ENCODE results near the gene LARP1. TPM values are rescaled to one million over a fixed set of nuclear protein-coding genes. Genes with fewer than 3 reads are reported as not detected.

LARP1 gene
- total RNA-seq, 2 donors from 2014 or later = 99.8 to 129 TPM

DNA sequence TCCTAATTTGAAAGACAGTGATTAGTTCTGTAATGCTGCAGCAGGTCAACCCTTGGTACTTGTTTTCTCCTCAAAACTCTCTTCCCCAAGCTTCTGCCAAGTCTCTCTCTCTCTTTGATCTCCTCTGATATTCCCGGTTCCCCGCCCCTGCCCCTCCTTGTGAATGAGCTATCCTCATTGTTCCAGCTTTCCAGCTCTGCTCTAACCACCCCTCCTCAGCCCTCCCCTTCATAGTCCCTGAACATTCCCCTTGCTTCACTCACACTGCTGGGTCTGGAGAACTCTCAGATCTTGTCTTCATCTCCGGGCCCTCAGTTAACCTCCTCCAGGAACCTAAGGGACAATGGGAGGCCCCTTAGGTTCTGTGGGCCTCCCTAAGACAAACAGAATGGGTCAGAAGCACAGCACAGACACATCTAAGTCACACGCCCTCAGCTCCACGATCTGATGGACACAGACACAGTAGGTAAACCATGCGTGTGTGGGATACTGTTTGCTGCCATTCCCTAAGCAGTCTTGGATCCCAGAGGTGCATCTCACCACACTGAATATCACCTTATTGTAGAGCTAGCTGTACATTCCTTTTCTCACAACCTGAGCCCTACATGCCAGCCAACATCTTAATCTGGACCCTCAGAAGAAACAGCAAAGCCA lies 17.4 kb upstream of the LARP1 start:
- no peaks in the 10 kb centered on the region for H3K9me3 ChIP-seq
- no peak overlapping the region for H3K4me3 ChIP-seq
- TF ChIP-seq, protein P1, sequence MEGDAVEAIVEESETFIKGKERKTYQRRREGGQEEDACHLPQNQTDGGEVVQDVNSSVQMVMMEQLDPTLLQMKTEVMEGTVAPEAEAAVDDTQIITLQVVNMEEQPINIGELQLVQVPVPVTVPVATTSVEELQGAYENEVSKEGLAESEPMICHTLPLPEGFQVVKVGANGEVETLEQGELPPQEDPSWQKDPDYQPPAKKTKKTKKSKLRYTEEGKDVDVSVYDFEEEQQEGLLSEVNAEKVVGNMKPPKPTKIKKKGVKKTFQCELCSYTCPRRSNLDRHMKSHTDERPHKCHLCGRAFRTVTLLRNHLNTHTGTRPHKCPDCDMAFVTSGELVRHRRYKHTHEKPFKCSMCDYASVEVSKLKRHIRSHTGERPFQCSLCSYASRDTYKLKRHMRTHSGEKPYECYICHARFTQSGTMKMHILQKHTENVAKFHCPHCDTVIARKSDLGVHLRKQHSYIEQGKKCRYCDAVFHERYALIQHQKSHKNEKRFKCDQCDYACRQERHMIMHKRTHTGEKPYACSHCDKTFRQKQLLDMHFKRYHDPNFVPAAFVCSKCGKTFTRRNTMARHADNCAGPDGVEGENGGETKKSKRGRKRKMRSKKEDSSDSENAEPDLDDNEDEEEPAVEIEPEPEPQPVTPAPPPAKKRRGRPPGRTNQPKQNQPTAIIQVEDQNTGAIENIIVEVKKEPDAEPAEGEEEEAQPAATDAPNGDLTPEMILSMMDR (IDR thresholded peaks at IDR 0.05) = no peak
- H3K36me3 ChIP-seq = no peaks in the 10 kb centered on the region
- DNase-seq (ENCODE audit: low spot score) (no peak), ATAC-seq (ENCODE audit: insufficient number of reproducible peaks, low FRiP score, low read depth) (no peak)
- H3K4me1 ChIP-seq (ENCODE audit: control insufficient read depth in 1 of 2, low read depth in 2 of 2) = peaks cover 0 to 11% of the 10 kb centered on the region in 2 donors
- H3K27ac ChIP-seq = no peak overlapping the region
- no peaks in the 10 kb centered on the region for H3K27me3 ChIP-seq (replicated peaks; ENCODE audit: insufficient read depth)

- H3K27me3 ChIP-seq (replicated peaks; ENCODE audit: insufficient read depth) = no peaks in the 10 kb centered on the region
- no peaks in the 10 kb centered on the region for H3K9me3 ChIP-seq
- no peaks in the 10 kb centered on the region for H3K36me3 ChIP-seq
- no peak overlapping the region for H3K4me3 ChIP-seq
- TF ChIP-seq, protein P1 (IDR thresholded peaks at IDR 0.05) = no peak
- DNase-seq (ENCODE audit: low spot score) = no peak
- no peak for ATAC-seq (ENCODE audit: insufficient number of reproducible peaks, low FRiP score, low read depth)
- no peak overlapping the region for H3K27ac ChIP-seq
- peaks cover 0 to 11% of the 10 kb centered on the region in 2 donors for H3K4me1 ChIP-seq (ENCODE audit: control insufficient read depth in 1 of 2, low read depth in 2 of 2)
These were observed 14.7 kb upstream of the LARP1 start for GRCh38 chr5:154740483-154740882.

- H3K9me3 ChIP-seq = no peaks in the 10 kb centered on the region
- no peaks in the 10 kb centered on the region for H3K27me3 ChIP-seq (replicated peaks; ENCODE audit: insufficient read depth)
- no peak for DNase-seq (ENCODE audit: low spot score)
- no peaks in the 10 kb centered on the region for H3K36me3 ChIP-seq
- no peak overlapping the region for H3K27ac ChIP-seq
- no peak overlapping the region for H3K4me3 ChIP-seq
- TF ChIP-seq, protein P1 (IDR thresholded peaks at IDR 0.05) = no peak
- H3K4me1 ChIP-seq (ENCODE audit: control insufficient read depth in 1 of 2, low read depth in 2 of 2) = peaks cover 0 to 11% of the 10 kb centered on the region in 2 donors
- ATAC-seq (ENCODE audit: insufficient number of reproducible peaks, low FRiP score, low read depth) = no peak
These were observed 14.2 kb upstream of the LARP1 start for GRCh38 chr5:154740957-154741356.

- Histone ChIP-seq H3K27me3 (replicated peaks; ENCODE audit: insufficient read depth) (no peaks in the 10 kb centered on the region), H3K9me3 (no peaks in the 10 kb centered on the region), H3K4me1 (ENCODE audit: control insufficient read depth in 1 of 2, low read depth in 2 of 2) (peaks cover 0 to 11% of the 10 kb centered on the region in 2 donors), H3K36me3 (no peaks in the 10 kb centered on the region), H3K27ac (no peak overlapping the region), H3K4me3 (no peak overlapping the region)
- DNase-seq (ENCODE audit: low spot score) = no peak
- ATAC-seq (ENCODE audit: insufficient number of reproducible peaks, low FRiP score, low read depth) = no peak
- TF ChIP-seq, protein P1 (IDR thresholded peaks at IDR 0.05) = no peak
These were observed 13.8 kb upstream of the LARP1 start for GRCh38 chr5:154741415-154741814.

DNA sequence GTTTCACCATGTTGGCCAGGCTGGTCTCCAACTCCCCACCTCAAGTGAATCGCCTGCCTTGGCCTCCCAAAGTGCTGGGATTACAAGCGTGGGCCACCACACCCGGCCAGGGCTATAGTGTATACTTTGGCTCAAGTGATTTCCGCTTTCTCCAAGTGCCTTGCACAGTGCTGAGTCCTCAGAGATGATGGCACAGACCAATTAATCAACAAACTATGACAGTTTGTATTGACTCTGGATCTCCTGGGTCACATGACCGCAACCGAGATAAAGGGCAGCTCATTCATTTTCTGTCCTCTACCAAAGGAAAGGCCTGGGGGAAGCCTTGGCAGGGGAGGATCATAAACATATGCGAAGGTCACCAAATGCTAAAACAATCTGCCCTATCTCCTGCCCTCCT lies 11.4 kb upstream of the LARP1 start:
- Histone ChIP-seq H3K27ac (no peak overlapping the region), H3K27me3 (replicated peaks; ENCODE audit: insufficient read depth) (no peaks in the 10 kb centered on the region), H3K4me1 (ENCODE audit: control insufficient read depth in 1 of 2, low read depth in 2 of 2) (peaks cover 0 to 12% of the 10 kb centered on the region in 2 donors), H3K36me3 (no peaks in the 10 kb centered on the region), H3K9me3 (no peaks in the 10 kb centered on the region), H3K4me3 (no peak overlapping the region)
- DNase-seq (ENCODE audit: low spot score) (no peak), ATAC-seq (ENCODE audit: insufficient number of reproducible peaks, low FRiP score, low read depth) (no peak)
- TF ChIP-seq, protein P1 (IDR thresholded peaks at IDR 0.05) = no peak
